ENCODE results near the gene MAST4. TPM values are rescaled to one million over a fixed set of nuclear protein-coding genes. Genes with fewer than 3 reads are reported as not detected.

Gene MAST4
- total RNA-seq, 1 donor from 2014 or later, result 10.4 TPM

DNA sequence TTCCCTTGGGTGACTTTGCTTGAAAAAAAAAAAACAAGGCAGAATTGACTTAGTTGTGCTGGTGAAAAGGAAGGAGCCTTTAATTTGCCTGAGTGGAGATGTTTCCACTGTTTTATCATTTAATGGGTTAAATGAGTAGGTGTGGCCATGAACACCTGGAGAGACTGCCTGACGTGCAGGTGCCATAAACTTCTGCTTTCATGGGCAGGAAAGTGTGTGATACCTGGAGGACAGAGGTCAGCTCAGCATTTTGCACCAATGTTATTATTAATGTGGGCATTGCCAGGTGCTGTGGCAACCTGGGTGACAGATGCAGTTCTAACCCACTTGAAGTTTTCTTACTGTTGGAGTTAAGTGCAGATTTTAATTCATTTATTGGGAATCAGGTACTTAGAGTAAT lies 455.0 kb downstream of the MAST4 start:
- no peaks in the 10 kb centered on the region for H3K27me3 ChIP-seq (ENCODE audit: control insufficient read depth in 3 of 3, insufficient read depth in 3 of 3, low read length in 3 of 3)
- no peaks in the 10 kb centered on the region for H3K9me3 ChIP-seq (ENCODE audit: control insufficient read depth in 3 of 3, low read length in 3 of 3)
- peaks cover 0 to 7% (median 2%) of the 10 kb centered on the region in 3 donors for H3K36me3 ChIP-seq (ENCODE audit: control insufficient read depth in 3 of 3, insufficient read depth in 3 of 3, low read length in 3 of 3)
- no peak overlapping the region for H3K4me3 ChIP-seq (ENCODE audit: low read length in 3 of 3)
- no peak overlapping the region for H3K9ac ChIP-seq (ENCODE audit: low read depth in 1 of 3, low read length in 3 of 3)
- peaks cover 6 to 19% (median 14%) of the 10 kb centered on the region in 3 donors for H3K4me1 ChIP-seq (ENCODE audit: control insufficient read depth in 3 of 3, insufficient read depth in 3 of 3, low read length in 3 of 3)
- no peak overlapping the region for H3K27ac ChIP-seq (ENCODE audit: low read depth, low read length)

DNA sequence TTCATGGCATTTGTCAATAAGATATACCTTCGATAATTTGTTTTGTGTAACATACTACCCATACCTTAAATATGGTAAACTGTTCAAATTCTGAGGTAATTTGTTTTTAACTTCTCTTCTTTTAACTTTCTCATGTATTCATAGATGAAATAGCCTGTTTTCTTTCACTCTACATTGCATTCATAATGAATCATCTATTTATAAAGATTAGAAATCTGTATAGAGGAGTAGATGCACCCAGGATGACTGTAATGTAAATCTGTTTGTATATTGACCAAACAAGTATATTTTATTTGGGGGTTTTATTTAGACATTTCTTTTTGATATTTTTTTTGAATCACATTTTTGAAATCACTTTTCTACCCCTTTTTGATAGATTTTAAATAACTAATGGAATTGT lies 455.8 kb downstream of the MAST4 start:
- Histone ChIP-seq H3K9me3 (ENCODE audit: control insufficient read depth in 3 of 3, low read length in 3 of 3) (no peaks in the 10 kb centered on the region), H3K4me1 (ENCODE audit: control insufficient read depth in 3 of 3, insufficient read depth in 3 of 3, low read length in 3 of 3) (peaks cover 4 to 14% (median 10%) of the 10 kb centered on the region in 3 donors), H3K4me3 (ENCODE audit: low read length in 3 of 3) (no peak overlapping the region), H3K36me3 (ENCODE audit: control insufficient read depth in 3 of 3, insufficient read depth in 3 of 3, low read length in 3 of 3) (peaks cover 0 to 7% (median 2%) of the 10 kb centered on the region in 3 donors), H3K9ac (ENCODE audit: low read depth in 1 of 3, low read length in 3 of 3) (no peak overlapping the region), H3K27ac (ENCODE audit: low read depth, low read length) (no peak overlapping the region), H3K27me3 (ENCODE audit: control insufficient read depth in 3 of 3, insufficient read depth in 3 of 3, low read length in 3 of 3) (no peaks in the 10 kb centered on the region)

DNA sequence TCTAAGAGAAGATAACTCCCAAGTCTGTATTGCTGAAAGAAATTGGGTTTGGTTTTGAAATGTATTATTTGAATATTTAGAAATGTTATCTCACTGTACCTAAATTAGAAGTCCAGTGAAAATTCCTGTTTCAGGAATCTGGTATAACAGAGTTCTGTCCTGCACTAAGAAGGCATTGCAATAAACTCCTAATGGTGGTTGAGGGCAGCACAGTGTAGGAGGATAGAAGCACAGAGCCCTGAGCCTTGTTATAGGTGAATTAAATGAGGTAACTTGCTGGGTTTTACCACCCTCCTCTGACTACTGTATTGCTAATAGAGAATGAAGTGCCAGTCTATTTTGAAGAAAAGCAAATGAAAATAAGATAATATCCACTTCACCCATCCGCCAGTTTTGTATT lies 457.0 kb downstream of the MAST4 start:
- H3K27ac ChIP-seq (ENCODE audit: low read depth, low read length), result no peak overlapping the region
- H3K4me3 ChIP-seq (ENCODE audit: low read length in 3 of 3), result no peak overlapping the region
- no peak overlapping the region for H3K9ac ChIP-seq (ENCODE audit: low read depth in 1 of 3, low read length in 3 of 3)
- H3K36me3 ChIP-seq (ENCODE audit: control insufficient read depth in 3 of 3, insufficient read depth in 3 of 3, low read length in 3 of 3), result peaks cover 0 to 7% (median 2%) of the 10 kb centered on the region in 3 donors
- H3K9me3 ChIP-seq (ENCODE audit: control insufficient read depth in 3 of 3, low read length in 3 of 3), result no peaks in the 10 kb centered on the region
- peaks cover 0 to 9% (median 6%) of the 10 kb centered on the region in 3 donors for H3K4me1 ChIP-seq (ENCODE audit: control insufficient read depth in 3 of 3, insufficient read depth in 3 of 3, low read length in 3 of 3)
- no peaks in the 10 kb centered on the region for H3K27me3 ChIP-seq (ENCODE audit: control insufficient read depth in 3 of 3, insufficient read depth in 3 of 3, low read length in 3 of 3)

DNA sequence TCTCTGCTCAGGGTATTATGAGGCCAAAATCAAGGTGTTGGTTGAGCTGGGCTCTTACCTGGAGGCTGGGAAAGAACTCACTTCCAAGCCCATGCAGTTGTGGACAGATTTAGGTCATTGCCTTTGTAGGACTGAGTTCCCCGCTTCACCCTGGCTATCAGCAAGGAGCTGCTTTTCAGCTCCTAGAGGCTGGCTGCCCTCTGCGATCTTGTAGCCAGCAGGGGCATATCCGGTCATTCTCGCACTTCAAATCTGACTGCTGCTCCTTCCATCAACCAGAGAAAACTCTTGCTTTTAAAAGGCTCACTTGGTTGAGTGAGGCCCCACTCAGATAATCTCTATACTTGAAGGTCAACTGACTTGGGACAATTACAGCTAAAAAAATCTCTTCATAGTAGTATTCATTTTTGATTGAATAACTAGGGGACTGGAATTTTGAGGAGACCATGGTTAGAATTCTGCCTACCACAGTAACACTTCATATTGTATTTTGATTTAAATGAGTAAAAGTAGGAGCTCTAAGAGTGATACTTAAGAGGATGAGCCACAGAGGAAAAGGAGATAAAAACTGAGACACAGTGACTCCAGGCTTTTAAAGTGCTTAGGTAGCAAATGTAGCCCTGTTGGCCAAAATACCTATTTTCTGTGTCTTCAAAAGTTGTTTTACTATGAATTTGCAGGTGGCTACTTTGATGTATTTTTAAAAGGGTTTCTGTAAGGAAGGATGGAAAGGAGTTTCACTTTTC lies 463.0 kb downstream of the MAST4 start:
- no peak overlapping the region for H3K4me3 ChIP-seq (ENCODE audit: low read length in 3 of 3)
- no peaks in the 10 kb centered on the region for H3K27me3 ChIP-seq (ENCODE audit: control insufficient read depth in 3 of 3, insufficient read depth in 3 of 3, low read length in 3 of 3)
- no peaks in the 10 kb centered on the region for H3K9me3 ChIP-seq (ENCODE audit: control insufficient read depth in 3 of 3, low read length in 3 of 3)
- H3K9ac ChIP-seq (ENCODE audit: low read depth in 1 of 3, low read length in 3 of 3), result no peak overlapping the region
- no peak overlapping the region for H3K27ac ChIP-seq (ENCODE audit: low read depth, low read length)
- H3K4me1 ChIP-seq (ENCODE audit: control insufficient read depth in 3 of 3, insufficient read depth in 3 of 3, low read length in 3 of 3), result peaks cover 2 to 5% (median 4%) of the 10 kb centered on the region in 3 donors
- peaks cover 0 to 7% (median 2%) of the 10 kb centered on the region in 3 donors for H3K36me3 ChIP-seq (ENCODE audit: control insufficient read depth in 3 of 3, insufficient read depth in 3 of 3, low read length in 3 of 3)

DNA sequence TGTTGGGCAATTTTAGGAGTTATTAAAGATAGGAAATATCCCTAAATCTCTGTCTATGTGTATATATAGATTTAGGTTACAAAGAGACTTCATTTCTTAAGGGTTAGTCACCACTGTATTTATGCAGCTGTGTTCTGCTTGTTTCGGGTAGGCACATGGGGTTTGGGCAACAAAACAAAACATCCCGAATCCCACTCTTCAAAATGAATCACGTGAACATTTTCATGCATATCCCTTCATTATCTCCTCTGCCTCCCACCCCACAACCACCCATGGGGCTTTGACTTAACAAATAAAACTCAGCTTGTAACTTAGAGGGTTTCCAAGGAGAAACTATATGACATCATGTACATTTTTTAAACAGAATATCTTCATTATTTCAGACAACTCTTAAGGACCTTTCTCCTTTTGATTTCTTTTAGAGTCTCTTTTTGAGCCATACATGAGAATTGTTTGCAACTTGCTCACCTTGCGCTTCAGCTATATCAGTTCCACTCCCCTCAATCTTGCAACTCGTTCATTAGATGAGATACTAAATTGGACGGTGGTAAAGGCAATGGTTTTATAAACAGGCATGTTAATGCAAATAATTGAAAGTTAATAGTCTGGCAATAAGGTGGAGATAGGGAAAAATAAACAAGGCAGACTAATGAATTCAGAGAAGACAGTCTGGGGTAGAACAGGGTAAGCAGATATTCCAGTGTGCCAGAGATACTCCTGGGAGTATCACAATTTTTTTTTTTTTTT lies 463.7 kb downstream of the MAST4 start:
- no peaks in the 10 kb centered on the region for H3K27me3 ChIP-seq (ENCODE audit: control insufficient read depth in 3 of 3, insufficient read depth in 3 of 3, low read length in 3 of 3)
- peaks cover 0 to 7% (median 2%) of the 10 kb centered on the region in 3 donors for H3K36me3 ChIP-seq (ENCODE audit: control insufficient read depth in 3 of 3, insufficient read depth in 3 of 3, low read length in 3 of 3)
- H3K27ac ChIP-seq (ENCODE audit: low read depth, low read length), result no peak overlapping the region
- H3K4me3 ChIP-seq (ENCODE audit: low read length in 3 of 3), result no peak overlapping the region
- H3K9me3 ChIP-seq (ENCODE audit: control insufficient read depth in 3 of 3, low read length in 3 of 3), result no peaks in the 10 kb centered on the region
- H3K9ac ChIP-seq (ENCODE audit: low read depth in 1 of 3, low read length in 3 of 3), result no peak overlapping the region
- H3K4me1 ChIP-seq (ENCODE audit: control insufficient read depth in 3 of 3, insufficient read depth in 3 of 3, low read length in 3 of 3), result peaks cover 2 to 5% (median 5%) of the 10 kb centered on the region in 3 donors

DNA sequence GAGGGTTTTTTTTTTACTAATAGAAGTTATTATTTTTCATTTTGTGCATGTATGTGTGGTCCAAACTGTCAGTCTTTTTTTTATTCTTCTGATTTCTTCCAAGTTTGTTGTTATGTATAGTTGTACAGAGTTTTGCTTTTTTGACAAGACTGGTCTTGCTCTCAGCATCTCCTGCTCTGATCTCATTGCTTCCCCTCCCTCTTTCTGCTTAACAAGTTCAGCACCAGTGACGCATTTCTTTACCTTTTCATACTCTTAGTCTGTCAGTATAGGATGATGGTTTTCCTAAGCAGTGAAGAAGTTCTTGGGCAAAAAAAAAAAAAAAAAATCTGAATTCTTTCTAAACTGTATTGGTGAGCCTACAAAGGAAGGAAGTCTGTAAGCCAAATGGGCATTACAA lies 465.3 kb downstream of the MAST4 start:
- H3K4me1 ChIP-seq (ENCODE audit: control insufficient read depth in 3 of 3, insufficient read depth in 3 of 3, low read length in 3 of 3), result peaks cover 2 to 5% (median 5%) of the 10 kb centered on the region in 3 donors
- no peak overlapping the region for H3K27ac ChIP-seq (ENCODE audit: low read depth, low read length)
- H3K9me3 ChIP-seq (ENCODE audit: control insufficient read depth in 3 of 3, low read length in 3 of 3), result no peaks in the 10 kb centered on the region
- H3K9ac ChIP-seq (ENCODE audit: low read depth in 1 of 3, low read length in 3 of 3), result no peak overlapping the region
- no peaks in the 10 kb centered on the region for H3K36me3 ChIP-seq (ENCODE audit: control insufficient read depth in 3 of 3, insufficient read depth in 3 of 3, low read length in 3 of 3)
- H3K4me3 ChIP-seq (ENCODE audit: low read length in 3 of 3), result no peak overlapping the region
- H3K27me3 ChIP-seq (ENCODE audit: control insufficient read depth in 3 of 3, insufficient read depth in 3 of 3, low read length in 3 of 3), result no peaks in the 10 kb centered on the region

DNA sequence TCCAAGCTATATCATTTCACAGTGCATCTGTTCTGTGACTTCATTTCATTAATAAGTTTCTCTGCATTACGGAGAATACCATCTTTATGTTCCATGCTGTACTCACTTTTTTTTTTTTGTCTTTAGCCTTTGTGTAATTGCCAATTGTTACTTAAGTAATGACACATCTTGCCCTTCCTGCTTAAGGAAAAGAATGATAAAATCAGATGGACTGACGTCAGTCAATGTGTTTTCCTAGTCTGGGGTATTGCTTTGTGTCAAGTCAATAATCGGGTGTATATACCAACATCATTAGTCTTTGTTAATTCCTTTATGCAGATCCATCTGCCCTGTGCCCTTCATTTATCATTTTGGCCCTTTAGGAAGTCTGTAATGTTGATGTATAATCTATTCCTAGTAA lies 466.9 kb downstream of the MAST4 start:
- no peaks in the 10 kb centered on the region for H3K36me3 ChIP-seq (ENCODE audit: control insufficient read depth in 3 of 3, insufficient read depth in 3 of 3, low read length in 3 of 3)
- no peaks in the 10 kb centered on the region for H3K27me3 ChIP-seq (ENCODE audit: control insufficient read depth in 3 of 3, insufficient read depth in 3 of 3, low read length in 3 of 3)
- H3K4me1 ChIP-seq (ENCODE audit: control insufficient read depth in 3 of 3, insufficient read depth in 3 of 3, low read length in 3 of 3), result peaks cover 2 to 5% (median 5%) of the 10 kb centered on the region in 3 donors
- no peaks in the 10 kb centered on the region for H3K9me3 ChIP-seq (ENCODE audit: control insufficient read depth in 3 of 3, low read length in 3 of 3)
- H3K27ac ChIP-seq (ENCODE audit: low read depth, low read length), result no peak overlapping the region
- H3K9ac ChIP-seq (ENCODE audit: low read depth in 1 of 3, low read length in 3 of 3), result no peak overlapping the region
- H3K4me3 ChIP-seq (ENCODE audit: low read length in 3 of 3), result no peak overlapping the region

DNA sequence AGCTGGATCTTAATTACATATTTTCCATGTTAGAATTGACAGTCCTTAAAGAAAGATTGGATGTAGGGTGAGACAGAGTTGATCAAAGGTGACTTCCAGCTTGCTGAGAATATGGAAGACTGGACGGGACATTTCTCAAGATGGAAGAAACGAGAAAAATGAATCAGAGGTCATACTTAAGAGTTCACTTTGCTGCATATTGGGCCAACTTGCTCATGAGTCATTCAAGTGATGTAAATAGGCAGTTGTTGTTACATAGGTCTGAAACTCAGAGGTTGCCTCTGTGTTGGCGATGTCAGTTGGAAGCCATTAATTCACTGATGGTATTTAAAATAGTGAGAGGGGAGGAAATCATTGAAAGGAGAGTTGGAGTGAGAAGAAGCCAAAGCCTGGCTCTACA lies 467.6 kb downstream of the MAST4 start:
- peaks cover 2 to 5% (median 5%) of the 10 kb centered on the region in 3 donors for H3K4me1 ChIP-seq (ENCODE audit: control insufficient read depth in 3 of 3, insufficient read depth in 3 of 3, low read length in 3 of 3)

DNA sequence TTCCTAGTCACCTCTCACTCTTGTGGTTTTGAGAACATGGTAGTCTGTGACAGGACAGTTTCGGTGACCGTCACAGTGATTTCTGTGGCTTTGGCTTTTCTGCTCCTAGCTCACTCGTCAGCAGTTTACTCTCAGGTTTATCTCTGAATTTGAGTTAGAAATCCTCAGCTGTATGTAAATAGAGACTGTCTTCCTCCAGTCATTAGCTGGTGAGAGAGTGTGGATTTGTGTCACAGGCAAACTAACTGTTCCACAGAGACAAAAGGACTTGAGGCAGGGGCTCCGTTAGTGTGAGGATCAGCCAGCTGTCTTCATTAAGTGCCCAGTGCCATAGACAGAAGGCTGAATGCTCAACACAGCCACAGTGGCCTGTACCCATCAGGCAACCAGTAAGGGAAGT lies 469.0 kb downstream of the MAST4 start:
- Histone ChIP-seq H3K27me3 (ENCODE audit: control insufficient read depth in 3 of 3, insufficient read depth in 3 of 3, low read length in 3 of 3) (no peaks in the 10 kb centered on the region), H3K27ac (ENCODE audit: low read depth, low read length) (no peak overlapping the region), H3K9ac (ENCODE audit: low read depth in 1 of 3, low read length in 3 of 3) (no peak overlapping the region), H3K4me1 (ENCODE audit: control insufficient read depth in 3 of 3, insufficient read depth in 3 of 3, low read length in 3 of 3) (peaks cover 5 to 11% (median 5%) of the 10 kb centered on the region in 3 donors), H3K9me3 (ENCODE audit: control insufficient read depth in 3 of 3, low read length in 3 of 3) (no peaks in the 10 kb centered on the region), H3K4me3 (ENCODE audit: low read length in 3 of 3) (no peak overlapping the region), H3K36me3 (ENCODE audit: control insufficient read depth in 3 of 3, insufficient read depth in 3 of 3, low read length in 3 of 3) (no peaks in the 10 kb centered on the region)

More for the DNA sequence above, 467.6 kb downstream of the MAST4 start:
- Histone ChIP-seq H3K9me3 (ENCODE audit: control insufficient read depth in 3 of 3, low read length in 3 of 3) (no peaks in the 10 kb centered on the region), H3K9ac (ENCODE audit: low read depth in 1 of 3, low read length in 3 of 3) (no peak overlapping the region), H3K36me3 (ENCODE audit: control insufficient read depth in 3 of 3, insufficient read depth in 3 of 3, low read length in 3 of 3) (no peaks in the 10 kb centered on the region), H3K27ac (ENCODE audit: low read depth, low read length) (no peak overlapping the region), H3K27me3 (ENCODE audit: control insufficient read depth in 3 of 3, insufficient read depth in 3 of 3, low read length in 3 of 3) (no peaks in the 10 kb centered on the region), H3K4me3 (ENCODE audit: low read length in 3 of 3) (no peak overlapping the region)

DNA sequence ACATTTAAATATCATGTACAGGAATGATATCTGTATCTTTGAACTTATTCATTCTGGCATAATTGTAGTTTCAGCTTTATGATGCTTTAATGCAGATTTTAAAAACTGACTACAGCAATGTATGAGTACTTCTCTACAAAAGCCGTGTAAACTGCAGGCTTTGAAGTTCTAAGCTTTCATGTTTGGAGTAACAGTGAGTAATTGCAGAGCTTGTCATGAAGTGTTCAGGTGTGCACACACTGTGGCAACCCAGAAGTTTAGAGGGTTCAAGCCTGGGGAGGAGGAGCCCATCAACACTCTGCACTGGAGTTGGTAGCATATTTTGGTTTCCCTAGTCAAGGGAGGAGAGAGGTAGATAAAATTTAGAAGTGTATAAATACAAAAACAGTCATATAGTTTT lies 469.5 kb downstream of the MAST4 start:
- peaks cover 5 to 11% (median 5%) of the 10 kb centered on the region in 3 donors for H3K4me1 ChIP-seq (ENCODE audit: control insufficient read depth in 3 of 3, insufficient read depth in 3 of 3, low read length in 3 of 3)
- no peak overlapping the region for H3K27ac ChIP-seq (ENCODE audit: low read depth, low read length)
- no peaks in the 10 kb centered on the region for H3K36me3 ChIP-seq (ENCODE audit: control insufficient read depth in 3 of 3, insufficient read depth in 3 of 3, low read length in 3 of 3)
- no peaks in the 10 kb centered on the region for H3K27me3 ChIP-seq (ENCODE audit: control insufficient read depth in 3 of 3, insufficient read depth in 3 of 3, low read length in 3 of 3)
- no peak overlapping the region for H3K4me3 ChIP-seq (ENCODE audit: low read length in 3 of 3)
- H3K9ac ChIP-seq (ENCODE audit: low read depth in 1 of 3, low read length in 3 of 3), result no peak overlapping the region
- no peaks in the 10 kb centered on the region for H3K9me3 ChIP-seq (ENCODE audit: control insufficient read depth in 3 of 3, low read length in 3 of 3)
